Hepatocyte (in vitro differentiated cells): ENCODE data around the gene ZNF664.

Experiments
- EZH2 ChIP-seq: fragments of 200-600 bp; sonication (generic); IDR thresholded peaks from 2 replicates; pipeline ENCODE4 v1.6.1; 2016; ENCODE audit warnings: antibody characterized with exemption, mild to moderate bottlenecking, borderline replicate concordance
- EZH2phosphoT487 ChIP-seq: fragments of 200-600 bp; sonication (generic); IDR thresholded peaks from one replicate; pipeline ENCODE4 v1.6.1; 2018; ENCODE audit warnings: antibody characterized with exemption, mild to moderate bottlenecking, low read depth, moderate library complexity; ENCODE audit not compliant: unreplicated experiment, severe bottlenecking
- TF ChIP-seq, protein P1 (sequence below): fragments of 200-600 bp; sonication (generic); IDR thresholded peaks from 2 replicates; pipeline ENCODE4 v1.5.1; 2016; ENCODE audit warnings: antibody characterized with exemption, mild to moderate bottlenecking; ENCODE audit not compliant: poor library complexity

DNA sequence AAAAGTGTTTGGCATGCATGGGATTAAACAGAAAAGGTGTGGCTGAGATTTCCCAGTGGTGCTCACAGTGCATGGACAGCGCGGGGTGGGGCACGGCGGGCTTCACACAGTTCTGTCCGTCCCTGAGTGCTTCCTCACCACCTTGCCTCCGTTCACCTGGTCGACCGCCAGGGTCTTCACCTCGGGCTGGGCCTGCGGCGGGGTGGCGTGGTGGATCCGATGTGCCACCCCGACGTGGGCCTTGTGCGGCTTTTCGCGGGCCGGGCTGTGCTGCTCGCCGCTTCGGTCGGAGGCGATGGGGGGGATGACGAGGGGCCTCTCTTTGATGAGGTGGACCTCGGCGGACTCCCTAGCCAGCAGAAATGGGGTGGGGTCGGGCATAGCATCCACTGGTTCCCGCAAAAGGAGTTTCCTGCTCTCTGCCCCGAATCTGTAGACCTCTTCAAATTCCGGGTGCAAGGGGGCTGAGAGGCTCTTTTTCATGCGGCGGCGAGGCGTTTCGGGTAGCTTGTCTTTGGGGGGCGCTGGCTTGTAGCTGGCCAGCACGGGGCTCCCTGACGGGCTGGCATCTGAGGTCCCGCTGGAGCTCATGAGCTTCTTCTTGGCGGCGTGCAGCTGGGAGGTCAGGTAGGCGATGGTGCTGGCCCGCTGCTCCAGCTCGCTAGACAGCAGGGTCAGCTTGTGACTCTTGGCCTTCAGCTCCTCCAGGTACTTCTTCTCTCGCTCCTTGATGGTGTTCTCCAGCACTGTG, 35.9 kb upstream of the ZNF664 start:
- TF ChIP-seq, protein P1, sequence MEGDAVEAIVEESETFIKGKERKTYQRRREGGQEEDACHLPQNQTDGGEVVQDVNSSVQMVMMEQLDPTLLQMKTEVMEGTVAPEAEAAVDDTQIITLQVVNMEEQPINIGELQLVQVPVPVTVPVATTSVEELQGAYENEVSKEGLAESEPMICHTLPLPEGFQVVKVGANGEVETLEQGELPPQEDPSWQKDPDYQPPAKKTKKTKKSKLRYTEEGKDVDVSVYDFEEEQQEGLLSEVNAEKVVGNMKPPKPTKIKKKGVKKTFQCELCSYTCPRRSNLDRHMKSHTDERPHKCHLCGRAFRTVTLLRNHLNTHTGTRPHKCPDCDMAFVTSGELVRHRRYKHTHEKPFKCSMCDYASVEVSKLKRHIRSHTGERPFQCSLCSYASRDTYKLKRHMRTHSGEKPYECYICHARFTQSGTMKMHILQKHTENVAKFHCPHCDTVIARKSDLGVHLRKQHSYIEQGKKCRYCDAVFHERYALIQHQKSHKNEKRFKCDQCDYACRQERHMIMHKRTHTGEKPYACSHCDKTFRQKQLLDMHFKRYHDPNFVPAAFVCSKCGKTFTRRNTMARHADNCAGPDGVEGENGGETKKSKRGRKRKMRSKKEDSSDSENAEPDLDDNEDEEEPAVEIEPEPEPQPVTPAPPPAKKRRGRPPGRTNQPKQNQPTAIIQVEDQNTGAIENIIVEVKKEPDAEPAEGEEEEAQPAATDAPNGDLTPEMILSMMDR: no peak
- TF ChIP-seq EZH2phosphoT487 (no peak), EZH2 (no peak)
